SK-N-MC (cell line): ENCODE measurements around the gene DYNLL2.

ENCODE experiments used
- EZH2 ChIP-seq: fragments of 200-600 bp; sonication (generic); IDR thresholded peaks from one replicate; pipeline ENCODE4 v1.6.1; 2017; ENCODE audit warnings: antibody characterized with exemption
- FOXP2 ChIP-seq: optimal IDR thresholded peaks from 2 replicates; pipeline ENCODE3; 2011; ENCODE audit warnings: mild to moderate bottlenecking, moderate library complexity; ENCODE audit not compliant: insufficient read depth; ENCODE audit errors: extremely low read length, control extremely low read depth
- POLR2AphosphoS5 ChIP-seq: IDR thresholded peaks from 2 replicates; pipeline ENCODE4 v1.6.1; 2012; ENCODE audit warnings: mild to moderate bottlenecking, low read depth, low read length, borderline replicate concordance

DNA sequence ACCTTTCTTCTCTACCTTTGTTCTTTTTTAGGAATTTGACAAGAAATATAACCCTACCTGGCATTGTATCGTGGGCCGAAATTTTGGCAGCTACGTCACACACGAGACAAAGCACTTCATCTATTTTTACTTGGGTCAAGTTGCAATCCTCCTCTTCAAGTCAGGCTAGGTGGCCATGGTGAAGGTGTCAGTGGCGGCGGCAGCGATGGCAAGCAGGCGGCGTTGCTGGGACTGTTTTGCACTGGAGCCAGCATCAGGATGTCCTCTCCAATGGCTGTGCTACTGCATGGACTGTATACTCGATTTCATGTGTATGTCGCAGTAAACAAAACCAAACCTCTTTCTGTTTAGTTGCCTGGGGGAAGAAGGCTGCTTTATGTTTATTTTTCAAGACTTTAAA is 5.9 kb downstream of the DYNLL2 start:
- no peak for TF ChIP-seq POLR2AphosphoS5
- no peak for TF ChIP-seq EZH2
- TF ChIP-seq FOXP2, result no peak
